HG03064 (cell line): Measurements from ENCODE around the gene ABCG5.

Source experiments
- ATAC-seq: cut with Tn5 transposase; IDR thresholded peaks from one replicate; pipeline ENCODE4 v1.9.1; 2021; ENCODE audit warnings: low read depth; ENCODE audit not compliant: unreplicated experiment

Gene ABCG5

GRCh38 chr2:43838560-43839267 is at the start of gene ABCG5, which contains the start of gene ABCG8:
TSS of gene ABCG5 (minus strand) at chr2:43838839. CDS start at chr2:43838679, 160 bp downstream.
TSS of gene ABCG8 (plus strand) at chr2:43838971. CDS start at chr2:43839054, 83 bp downstream.
- ATAC-seq, result no peak

DNA sequence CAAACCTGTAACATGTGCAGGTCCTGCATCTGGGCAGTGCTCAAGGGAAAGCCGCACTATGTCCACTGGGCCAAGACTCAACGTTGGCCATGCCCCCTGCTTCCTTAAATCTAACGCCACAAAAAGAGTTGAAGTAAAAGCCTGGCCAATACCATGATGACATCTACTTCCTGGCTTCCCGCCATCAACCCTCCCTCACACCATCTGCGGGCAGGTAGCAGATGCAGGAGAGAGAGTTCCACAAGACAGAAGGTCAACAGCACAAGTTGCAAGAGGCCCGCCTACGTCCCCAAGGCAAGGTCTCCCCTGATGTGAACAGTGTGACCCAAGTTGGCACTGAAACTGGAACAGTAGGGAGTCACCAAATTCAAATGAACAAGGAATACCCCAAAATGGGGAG is 48.5 kb upstream of the ABCG5 start:
- ATAC-seq, result no peak

GRCh38 chr2:43885132-43885632 is 46.5 kb upstream of the ABCG5 start:
- ATAC-seq, result no peak

DNA sequence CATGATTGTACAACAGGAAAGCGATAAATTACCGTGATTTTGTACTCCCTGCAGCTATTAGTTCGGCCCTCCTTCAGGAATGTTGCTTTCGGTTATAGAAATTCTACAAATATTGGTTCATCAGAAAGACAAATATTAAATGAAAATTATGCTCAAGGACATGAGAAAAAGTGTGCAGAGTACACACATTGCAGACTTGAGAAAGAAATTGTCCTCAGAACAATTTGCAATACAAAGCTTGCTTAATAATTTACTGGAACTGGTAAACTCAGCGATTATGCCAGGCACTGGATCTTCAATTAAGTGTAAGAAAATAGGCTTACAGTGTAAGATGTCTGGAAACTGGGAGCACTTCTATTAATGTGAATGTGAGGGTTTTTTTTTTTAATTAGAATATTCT is 46.0 kb upstream of the ABCG5 start:
- no peak for ATAC-seq

DNA sequence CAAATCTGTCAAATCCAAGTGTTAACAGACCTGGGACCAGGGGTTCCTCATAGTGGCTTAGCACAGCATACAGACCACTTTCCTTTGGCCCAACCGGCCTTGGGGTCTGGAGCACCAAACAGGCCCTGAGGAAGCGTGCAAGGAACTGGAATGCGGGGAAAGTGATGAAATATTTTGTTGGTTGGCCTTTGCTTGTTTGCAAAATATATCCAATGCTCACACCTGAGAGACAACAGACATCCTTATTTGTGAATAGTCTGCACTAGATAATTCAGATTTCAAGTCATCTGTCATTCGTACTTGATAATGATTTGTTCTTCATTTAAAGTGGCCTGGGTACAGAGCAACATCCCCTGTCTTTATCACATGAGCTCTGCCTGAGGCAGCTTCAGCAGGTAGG is 43.7 kb upstream of the ABCG5 start:
- ATAC-seq, result no peak

DNA sequence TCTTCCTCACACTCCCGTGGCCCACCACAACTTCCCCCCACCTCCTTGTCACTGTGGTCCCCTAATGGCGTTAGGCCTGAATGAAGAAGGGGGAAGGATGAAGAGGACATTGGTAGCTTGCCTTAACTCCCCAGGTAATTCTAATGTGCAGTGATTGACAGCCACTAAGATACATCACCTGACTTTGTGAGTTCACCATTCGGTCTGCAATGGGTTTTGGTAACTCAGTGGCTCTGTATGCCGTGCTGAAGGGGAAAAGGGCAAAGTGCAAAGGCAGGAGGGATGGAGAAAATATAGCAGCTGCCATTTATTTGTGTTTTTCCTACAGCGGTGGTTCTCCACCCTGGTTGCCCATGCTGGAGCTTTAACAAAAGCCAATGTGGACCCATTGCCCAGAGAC is 42.3 kb upstream of the ABCG5 start:
- no peak for ATAC-seq

DNA sequence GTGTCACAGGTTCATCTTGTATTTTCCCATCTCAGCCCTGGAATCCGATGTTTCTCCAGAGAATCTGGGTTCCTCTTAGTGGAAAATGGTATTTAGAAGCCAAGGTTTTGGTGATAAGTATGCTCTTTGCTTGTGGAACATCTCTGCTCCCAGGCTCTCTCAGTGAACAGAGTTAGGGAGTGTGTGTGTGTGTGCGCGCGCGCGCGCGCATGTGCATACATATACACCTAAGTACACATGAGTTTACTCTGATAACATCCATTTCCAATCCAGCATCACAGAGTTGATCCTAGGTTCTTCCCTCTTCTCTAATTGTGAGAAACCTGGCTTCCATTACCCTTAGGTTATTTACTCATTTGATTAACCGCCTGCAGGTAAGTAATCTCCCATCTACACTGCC is 41.8 kb upstream of the ABCG5 start:
- ATAC-seq, result no peak

- ATAC-seq, result no peak
Observed at GRCh38 chr2:43879261-43879660, 40.6 kb upstream of the ABCG5 start.

DNA sequence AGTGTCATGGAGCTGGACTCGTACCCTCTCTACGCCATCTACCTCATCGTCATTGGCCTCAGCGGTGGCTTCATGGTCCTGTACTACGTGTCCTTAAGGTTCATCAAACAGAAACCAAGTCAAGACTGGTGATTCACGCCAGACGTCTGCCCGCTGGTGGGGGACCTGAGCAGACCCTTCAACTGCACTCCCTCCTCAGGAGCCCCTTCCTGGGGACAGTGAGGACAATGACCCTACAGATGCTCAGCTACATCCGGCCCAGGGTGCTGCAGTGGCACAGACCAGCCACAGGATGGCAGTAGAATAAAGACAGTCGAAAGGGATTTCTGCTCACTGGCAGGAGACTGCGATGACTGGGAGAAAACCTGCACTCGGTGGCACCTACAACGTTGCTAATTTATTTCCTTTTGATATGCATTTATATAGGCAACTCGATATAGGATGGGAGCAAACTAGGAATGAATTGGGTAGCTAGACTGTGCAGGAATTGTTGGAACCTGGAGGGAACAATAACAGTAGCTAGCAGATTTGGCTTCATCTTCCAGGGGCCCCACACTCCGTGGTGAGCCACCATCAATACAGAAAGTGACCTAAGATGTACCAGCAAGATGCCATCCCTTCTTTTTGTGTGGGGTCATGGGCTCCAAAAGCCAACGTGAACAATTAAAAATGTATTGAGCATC is 39.3 kb upstream of the ABCG5 start:
- peak; percentile 74 for ATAC-seq

GRCh38 chr2:43874776-43875451 is 36.3 kb upstream of the ABCG5 start:
- no peak for ATAC-seq

GRCh38 chr2:43872151-43872550 is 33.5 kb upstream of the ABCG5 start:
- ATAC-seq, result no peak

DNA sequence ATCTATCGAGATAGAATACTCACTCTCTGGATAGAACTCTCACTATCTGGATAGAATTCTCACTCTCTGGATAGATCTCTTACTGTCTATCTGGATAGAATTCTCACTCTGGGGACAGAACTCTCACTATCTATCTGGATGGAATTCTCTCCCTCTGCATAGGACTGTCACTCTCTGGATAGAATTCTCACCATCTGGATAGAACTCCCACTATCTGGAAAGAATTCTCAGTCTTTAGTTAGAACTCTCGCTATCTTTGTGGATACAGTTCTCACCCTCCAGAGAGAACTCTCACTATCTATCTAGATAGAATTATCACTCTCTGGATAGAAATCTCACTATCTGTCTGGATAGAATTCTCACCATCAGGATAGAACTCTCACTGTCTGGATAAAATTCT is 16.7 kb upstream of the ABCG5 start:
- no peak for ATAC-seq

DNA sequence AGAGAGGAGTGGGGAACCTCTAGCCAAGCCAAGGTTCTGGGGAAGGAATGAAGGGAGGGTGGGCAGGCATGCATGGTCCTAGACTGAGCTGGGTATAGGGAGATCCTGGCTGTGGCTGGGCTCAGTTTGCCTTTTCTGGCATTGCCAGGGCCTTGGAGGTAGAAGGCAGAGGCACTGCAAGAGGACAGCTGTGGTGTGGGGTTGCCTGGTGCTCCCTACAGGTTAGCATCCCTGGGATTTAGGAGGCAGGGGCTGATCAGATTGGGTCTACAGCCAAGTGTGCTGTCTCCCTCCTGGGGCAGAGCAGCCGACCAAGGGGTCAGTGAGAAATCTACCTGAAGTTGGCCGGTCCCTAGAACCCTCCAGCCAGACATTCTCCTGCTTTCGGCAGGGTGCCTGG is 16.0 kb upstream of the ABCG5 start:
- no peak for ATAC-seq

GRCh38 chr2:43853141-43854081 is 14.8 kb upstream of the ABCG5 start:
- ATAC-seq, result no peak

- ATAC-seq, result no peak
Observed at GRCh38 chr2:43852196-43852730, 13.6 kb upstream of the ABCG5 start.

- ATAC-seq, result no peak
Observed at GRCh38 chr2:43851011-43851980, 12.7 kb upstream of the ABCG5 start.

- ATAC-seq, result no peak
Observed at GRCh38 chr2:43848214-43848613, 9.6 kb upstream of the ABCG5 start.

DNA sequence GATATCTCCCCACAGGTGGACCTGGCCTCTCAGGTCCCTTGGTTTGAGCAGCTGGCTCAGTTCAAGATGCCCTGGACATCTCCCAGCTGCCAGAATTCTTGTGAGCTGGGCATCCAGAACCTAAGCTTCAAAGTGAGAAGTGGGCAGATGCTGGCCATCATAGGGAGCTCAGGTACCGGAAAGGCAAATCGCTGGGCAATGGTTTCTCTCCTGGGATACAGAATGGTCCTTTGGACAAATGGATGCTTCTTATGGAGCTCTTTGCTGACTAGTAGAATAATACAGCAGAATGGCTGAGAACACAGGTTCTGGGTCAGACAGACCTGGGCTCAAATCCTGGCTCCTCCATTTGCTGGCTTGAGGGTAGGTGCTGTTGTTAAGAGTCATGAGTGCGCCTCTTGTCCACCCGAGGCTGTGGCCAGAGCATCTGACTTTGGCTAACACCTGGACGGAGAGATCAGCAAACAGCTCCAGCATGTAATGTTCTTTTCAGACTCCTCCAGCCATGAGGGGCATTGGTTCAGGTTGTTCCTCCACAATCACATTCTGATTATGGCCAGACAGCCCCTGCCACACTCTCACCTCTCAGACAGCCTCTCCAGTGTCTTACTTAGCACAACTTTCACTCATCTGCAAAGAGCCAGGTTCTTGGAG is 7.6 kb upstream of the ABCG5 start:
- ATAC-seq, result no peak
